HepG2 (cell line): Measurements from ENCODE around the gene DHX16. TPM values are rescaled to one million over a fixed set of nuclear protein-coding genes. Genes with fewer than 3 reads are reported as not detected.

Experiments used
- BATF2 ChIP-seq: sonication (generic); formaldehyde crosslinking; IDR thresholded peaks from 2 replicates; pipeline ENCODE4 v1.8.0; 2022; ENCODE audit warnings: mild to moderate bottlenecking, missing genetic modification reagents, moderate library complexity
- CERS6 ChIP-seq: sonication (generic); formaldehyde crosslinking; IDR thresholded peaks from 2 replicates; pipeline ENCODE4 v1.5.0; 2020; ENCODE audit warnings: missing genetic modification reagents
- GABPB1 ChIP-seq: IDR thresholded peaks from 2 replicates; pipeline ENCODE4 v1.6.1; 2016; ENCODE audit warnings: mild to moderate bottlenecking, missing genetic modification reagents, moderate library complexity, missing compliant biosample characterization
- GLI4 ChIP-seq: sonication (generic); formaldehyde crosslinking; IDR thresholded peaks from 2 replicates; pipeline ENCODE4 v1.5.1; 2020; ENCODE audit warnings: missing genetic modification reagents, mild to moderate bottlenecking, moderate library complexity, borderline replicate concordance
- HIC2 ChIP-seq: sonication (generic); formaldehyde crosslinking; IDR thresholded peaks from 2 replicates; pipeline ENCODE4 v1.9.0; 2022; ENCODE audit warnings: low read depth, missing genetic modification reagents
- HNRNPL ChIP-seq: fragments of 200-400 bp; formaldehyde crosslinking; IDR thresholded peaks from 2 replicates; pipeline ENCODE4 v1.6.1; 2017; ENCODE audit warnings: mild to moderate bottlenecking, low read depth, low read length
- HOXA3 ChIP-seq: sonication (generic); formaldehyde crosslinking; IDR thresholded peaks from 2 replicates; pipeline ENCODE4 v1.5.0; 2020; ENCODE audit warnings: missing genetic modification reagents
- ONECUT2 ChIP-seq: sonication (generic); formaldehyde crosslinking; IDR thresholded peaks from 2 replicates; pipeline ENCODE4 v1.4.0; 2020; ENCODE audit warnings: missing genetic modification reagents
- PBX3 ChIP-seq: sonication (generic); formaldehyde crosslinking; IDR thresholded peaks from 2 replicates; pipeline ENCODE4 v1.8.1; 2023; ENCODE audit warnings: missing genetic modification reagents, inconsistent platforms, borderline replicate concordance
- POLR2AphosphoS2 ChIP-seq: IDR thresholded peaks from 2 replicates; pipeline ENCODE4 v1.6.1; 2011; ENCODE audit warnings: low read depth, low read length, improper control_type of control experiment
- RBM39 ChIP-seq: fragments of 200-400 bp; formaldehyde crosslinking; IDR thresholded peaks from one replicate; pipeline ENCODE4 v1.6.1; 2018; ENCODE audit warnings: antibody characterized with exemption, mild to moderate bottlenecking, low read depth, low read length; ENCODE audit not compliant: poor library complexity, severe bottlenecking
- SALL1 ChIP-seq: sonication (generic); formaldehyde crosslinking; IDR thresholded peaks from 2 replicates; pipeline ENCODE4 v1.8.0; 2022; ENCODE audit warnings: mild to moderate bottlenecking, missing genetic modification reagents
- THAP8 ChIP-seq: sonication (generic); formaldehyde crosslinking; IDR thresholded peaks from 2 replicates; pipeline ENCODE4 v1.5.1; 2020; ENCODE audit warnings: missing genetic modification reagents, mild to moderate bottlenecking, borderline replicate concordance
- TRIM22 ChIP-seq: fragments of 450-650 bp; IDR thresholded peaks from 2 replicates; pipeline ENCODE4 v1.6.1; 2017
- ZNF235 ChIP-seq: sonication (generic); formaldehyde crosslinking; IDR thresholded peaks from 2 replicates; pipeline ENCODE4 v1.8.1; 2023; ENCODE audit warnings: mild to moderate bottlenecking, missing genetic modification reagents, borderline replicate concordance
- ZNF251 ChIP-seq: sonication (generic); formaldehyde crosslinking; IDR thresholded peaks from 2 replicates; pipeline ENCODE4 v1.9.0; 2021; ENCODE audit warnings: mild to moderate bottlenecking, missing genetic modification reagents
- ZNF292 ChIP-seq: sonication (generic); formaldehyde crosslinking; IDR thresholded peaks from 2 replicates; pipeline ENCODE4 v1.8.1; 2022; ENCODE audit warnings: mild to moderate bottlenecking, low read depth, missing genetic modification reagents, borderline replicate concordance
- ZNF431 ChIP-seq: sonication (generic); formaldehyde crosslinking; IDR thresholded peaks from 2 replicates; pipeline ENCODE4 v1.9.0; 2022; ENCODE audit warnings: missing genetic modification reagents, low read depth, mild to moderate bottlenecking, borderline replicate concordance
- ZNF446 ChIP-seq: sonication (generic); formaldehyde crosslinking; IDR thresholded peaks from 2 replicates; pipeline ENCODE4 v1.5.0; 2020; ENCODE audit warnings: mild to moderate bottlenecking, missing genetic modification reagents
- ZNF749 ChIP-seq: sonication (generic); formaldehyde crosslinking; IDR thresholded peaks from 2 replicates; pipeline ENCODE4 v1.8.0; 2022; ENCODE audit warnings: mild to moderate bottlenecking, missing genetic modification reagents, moderate library complexity, borderline replicate concordance
- ZNF75D ChIP-seq: sonication (generic); formaldehyde crosslinking; IDR thresholded peaks from 2 replicates; pipeline ENCODE4 v1.8.1; 2023; ENCODE audit warnings: missing genetic modification reagents, mild to moderate bottlenecking, borderline replicate concordance
- ZNF788 ChIP-seq: sonication (generic); formaldehyde crosslinking; IDR thresholded peaks from 2 replicates; pipeline ENCODE4 v1.5.0; 2020; ENCODE audit warnings: mild to moderate bottlenecking, missing genetic modification reagents, borderline replicate concordance
- polyA plus RNA-seq, 8 experiments: library from polyadenylated mRNA; depleted of rRNA in 3 of 8; stranded (reverse) in 7 of 8; unstranded in 1 of 8; fragments of >200 nt; fragmentation: Illumina TruSeq in 4 of 8; extraction: Trizol in 4 of 8; gene quantifications; 2 replicates each; pipeline versions ENCODE4 v1.2.1 to v1.2.3, GENCODE V29; 2011 to 2016; ENCODE audit warnings: low read depth in 4 of 8, missing spikeins in 1 of 8, mixed read lengths in 1 of 8; ENCODE audit not compliant: insufficient read depth in 1 of 8
- total RNA-seq, 5 experiments: library from RNA; depleted of rRNA; stranded (reverse); fragments of >200 nt; fragmentation: Illumina TruSeq; extraction: Trizol; gene quantifications; 2 replicates each; pipeline ENCODE4 v1.2.3, GENCODE V29; 2016; ENCODE audit warnings: low read depth in 1 of 5

DHX16 gene
- total and polyA plus RNA-seq, 2 of the 13 experiments (the other 11 are each of a cell fraction or from before 2014, with no cell fraction given): 57.0 to 58.5 TPM

GRCh38 chr6:30682143-30683117, 9.6 kb upstream of the DHX16 start (continued):
- TF ChIP-seq ONECUT2: no peak
- TF ChIP-seq GABPB1 (CRISPR knock-in tag): peak; percentile 70
- TF ChIP-seq POLR2AphosphoS2: no peak
- TF ChIP-seq ZNF749 (CRISPR knock-in tag): no peak
- TF ChIP-seq HNRNPL: no peak
- TF ChIP-seq ZNF446 (CRISPR knock-in tag): no peak
- no peak for TF ChIP-seq GLI4 (CRISPR knock-in tag)
- no peak for TF ChIP-seq ZNF75D (CRISPR knock-in tag)
- TF ChIP-seq ZNF235: no peak
- no peak for TF ChIP-seq HOXA3 (CRISPR knock-in tag)
- no peak for TF ChIP-seq ZNF292 (CRISPR knock-in tag)
- TF ChIP-seq CERS6 (CRISPR knock-in tag): no peak
- no peak for TF ChIP-seq TRIM22
- no peak for TF ChIP-seq BATF2
- no peak for TF ChIP-seq SALL1 (CRISPR knock-in tag)
- TF ChIP-seq THAP8 (CRISPR knock-in tag): no peak
- TF ChIP-seq ZNF788 (CRISPR knock-in tag): no peak
- TF ChIP-seq ZNF251 (CRISPR knock-in tag): no peak
- TF ChIP-seq PBX3 (CRISPR knock-in tag): no peak
- TF ChIP-seq HIC2 (CRISPR knock-in tag): no peak
- no peak for TF ChIP-seq RBM39
- TF ChIP-seq ZNF431 (CRISPR knock-in tag): no peak
